Bronchial smooth muscle cell (primary cell): ENCODE measurements around the gene VAMP5. TPM values are rescaled to one million over a fixed set of nuclear protein-coding genes. Genes with fewer than 3 reads are reported as not detected.

Source experiments
- total RNA-seq: library from RNA; depleted of rRNA; stranded (reverse); fragments of >200 nt; gene quantifications from 2 replicates; pipeline ENCODE4 v1.2.1, GENCODE V29; 2014

The VAMP5 gene
- total RNA-seq, result 32.5 and 62.6 TPM in 2 replicates

GRCh38 chr2:85584354-85584856 lies at the start of gene VAMP5:
Gene VAMP5 (plus strand): TSS chr2:85584431. CDS start chr2:85584491, 60 bp downstream.

GRCh38 chr2:85538507-85539360 lies 45.5 kb upstream of the VAMP5 start, which contains the start of gene MAT2A:
Gene MAT2A (plus strand): TSS chr2:85539168. CDS start chr2:85539288, 120 bp downstream.

GRCh38 chr2:85561280-85562212 lies 22.7 kb upstream of the VAMP5 start, which contains the start of gene GGCX:
Gene GGCX (minus strand): TSS chr2:85561493. CDS start chr2:85561428, 65 bp downstream.

GRCh38 chr2:85577386-85578242 lies 6.6 kb upstream of the VAMP5 start, which contains the start of gene VAMP8:
Gene VAMP8 (plus strand): TSS chr2:85577586. CDS start chr2:85577647, 61 bp downstream.

GRCh38 chr2:85595301-85596025 lies 11.2 kb downstream of the VAMP5 start, which contains the start of gene RNF181:
Gene RNF181 (plus strand): TSS chr2:85595745. CDS start chr2:85595764, 19 bp downstream.

GRCh38 chr2:85602476-85603234 lies 18.4 kb downstream of the VAMP5 start, which contains the start of gene TMEM150A:
Gene TMEM150A (minus strand): TSS chr2:85602698. CDS start chr2:85601948, 750 bp downstream.

GRCh38 chr2:85611705-85612587 lies 27.7 kb downstream of the VAMP5 start, which contains the start of gene C2orf68:
Gene C2orf68 (minus strand): TSS chr2:85612066. CDS start chr2:85611984, 82 bp downstream.

Other genes starting within 250 kb of the VAMP5 start
- gene RETSAT, start 229.9 kb upstream of the VAMP5 start, total RNA-seq, result 60.1 and 71.5 TPM in 2 replicates
- gene ELMOD3, start 229.7 kb upstream of the VAMP5 start, total RNA-seq, result 14.2 and 18.3 TPM in 2 replicates
- 353 and 490 TPM in 2 replicates for gene CAPG, start 174.1 kb upstream of the VAMP5 start, total RNA-seq
- 0.17 and 0.63 TPM in 2 replicates for gene SH2D6, start 165.7 kb upstream of the VAMP5 start, total RNA-seq
- 108 and 150 TPM in 2 replicates for gene MAT2A, start 45.3 kb upstream of the VAMP5 start, total RNA-seq
- 31.4 and 40.8 TPM in 2 replicates for gene GGCX, start 22.9 kb upstream of the VAMP5 start, total RNA-seq
- gene VAMP8, start 6.8 kb upstream of the VAMP5 start, total RNA-seq, result 2.5 and 4.4 TPM in 2 replicates
- gene RNF181, start 11.3 kb downstream of the VAMP5 start, total RNA-seq, result 267 and 283 TPM in 2 replicates
- gene TMEM150A, start 18.3 kb downstream of the VAMP5 start, total RNA-seq, result 7.7 and 11.7 TPM in 2 replicates
- gene C2orf68, start 27.6 kb downstream of the VAMP5 start, total RNA-seq, result 11.2 and 13.2 TPM in 2 replicates
- 27.6 and 31.5 TPM in 2 replicates for gene USP39, start 31.8 kb downstream of the VAMP5 start, total RNA-seq
- gene SFTPB, start 83.8 kb downstream of the VAMP5 start, total RNA-seq, result 0.17 TPM in 1 of 2 replicates, not detected in the other
- gene GNLY, start 109.9 kb downstream of the VAMP5 start, total RNA-seq, result not detected in 2 replicates
- 24.6 and 29.5 TPM in 2 replicates for gene ATOH8, start 169.6 kb downstream of the VAMP5 start, total RNA-seq